OCI-LY7 (cell line): ENCODE data around the gene PGLYRP2. TPM values are rescaled to one million over a fixed set of nuclear protein-coding genes. Genes with fewer than 3 reads are reported as not detected.

Experiments
- BruUV-seq: library from RNA; stranded (reverse); fragments of 400-500 nt; replicated peaks from 2 replicates; lab custom pipeline; 2021; lab: Mats Ljungman, UMichigan
- CTCF ChIA-PET: fragments of 300-600 bp; sonication (Branson Sonifier 250); formaldehyde crosslinking; loops from one replicate; lab custom pipeline; 2022; ENCODE audit warnings: antibody characterized with exemption; ENCODE audit not compliant: unreplicated experiment; lab: Charles Lee
- POLR2A ChIA-PET: fragments of 300-600 bp; sonication (Branson Sonifier 250); formaldehyde crosslinking; loops from one replicate; lab custom pipeline; 2022; ENCODE audit warnings: antibody characterized with exemption; lab: Charles Lee
- DNase-seq: peaks from one replicate; pipeline ENCODE4 v3.0.0-alpha.2; 2015; ENCODE audit warnings: low spot score
- H2AFZ ChIP-seq: fragments of 200-600 bp; sonication (generic), shearing (Covaris generic); 2 replicates; pipeline ENCODE4 v1.6.1; 2014; ENCODE audit warnings: mild to moderate bottlenecking, antibody characterized with exemption, low read length, moderate library complexity
- H3K27ac ChIP-seq: fragments of 200-600 bp; sonication (generic); 2 replicates; pipeline ENCODE4 v1.5.1; 2014; ENCODE audit warnings: mixed run types, low read depth, mild to moderate bottlenecking, moderate library complexity, low read length, inconsistent platforms; ENCODE audit not compliant: poor library complexity, severe bottlenecking
- H3K36me3 ChIP-seq: fragments of 200-600 bp; sonication (generic); 2 replicates; pipeline ENCODE4 v1.6.1; 2014; ENCODE audit warnings: mild to moderate bottlenecking, antibody characterized with exemption, low read length, moderate library complexity, mixed read lengths; ENCODE audit not compliant: insufficient read depth
- H3K4me1 ChIP-seq: fragments of 200-600 bp; sonication (generic); 2 replicates; pipeline ENCODE4 v1.5.1; 2014; ENCODE audit warnings: mild to moderate bottlenecking, low read length; ENCODE audit not compliant: insufficient read depth, poor library complexity, severe bottlenecking
- H3K4me2 ChIP-seq: fragments of 200-600 bp; sonication (generic); 2 replicates; pipeline ENCODE4 v1.6.1; 2014; ENCODE audit warnings: mild to moderate bottlenecking, low read length
- H3K4me3 ChIP-seq: fragments of 200-600 bp; sonication (generic); 2 replicates; pipeline ENCODE4 v1.5.1; 2014; ENCODE audit warnings: mild to moderate bottlenecking, low read depth, low read length; ENCODE audit not compliant: poor library complexity, severe bottlenecking
- H3K79me2 ChIP-seq: fragments of 200-600 bp; sonication (generic); 2 replicates; pipeline ENCODE4 v1.6.1; 2016; ENCODE audit warnings: low read depth, mild to moderate bottlenecking, low read length, moderate library complexity, mixed read lengths; ENCODE audit not compliant: insufficient read depth
- H3K9me2 ChIP-seq: fragments of 200-600 bp; sonication (generic); 2 replicates; pipeline ENCODE4 v1.6.1; 2016; ENCODE audit warnings: mild to moderate bottlenecking, low read length, mixed read lengths; ENCODE audit not compliant: insufficient read depth
- H3K9me3 ChIP-seq: fragments of 200-600 bp; sonication (generic); 2 replicates; pipeline ENCODE4 v1.6.1; 2014; ENCODE audit warnings: mild to moderate bottlenecking, mixed run types, low read length, mixed read lengths
- H4K20me1 ChIP-seq: fragments of 200-600 bp; sonication (generic); 2 replicates; pipeline ENCODE4 v1.6.1; 2014; ENCODE audit warnings: mild to moderate bottlenecking, antibody characterized with exemption, low read length, moderate library complexity, mixed read lengths; ENCODE audit not compliant: insufficient read depth
- EZH2phosphoT487 ChIP-seq: fragments of 200-600 bp; sonication (generic); IDR thresholded peaks from 2 replicates; pipeline ENCODE4 v1.6.1; 2018; ENCODE audit warnings: low read depth, borderline replicate concordance, mild to moderate bottlenecking, mixed run types, antibody characterized with exemption, low read length, moderate library complexity, mixed read lengths
- intact Hi-C: fragments of 100-400 bp; cut with micrococcal nuclease; formaldehyde crosslinking; loops from one replicate; pipeline ENCODE4 v1.10.0; 2022; ENCODE audit not compliant: unreplicated experiment
- total RNA-seq, 2 experiments: library from RNA; depleted of rRNA in 1 of 2; stranded (reverse); fragments of >200 nt in 1 of 2; shearing (Covaris generic) in 1 of 2; gene quantifications; 2 replicates each; pipeline ENCODE4 v1.2.3, GENCODE V29; 2014 to 2022
- TF ChIP-seq, protein P1 (sequence below): fragments of 200-600 bp; sonication (generic); conservative IDR thresholded peaks from 2 replicates; pipeline ENCODE4 v1.5.1; 2014; ENCODE audit warnings: mild to moderate bottlenecking, antibody characterized with exemption, low read length, moderate library complexity, mixed read lengths

PGLYRP2 gene
- total RNA-seq, 2 experiments from 2014 or later: not detected

DNA sequence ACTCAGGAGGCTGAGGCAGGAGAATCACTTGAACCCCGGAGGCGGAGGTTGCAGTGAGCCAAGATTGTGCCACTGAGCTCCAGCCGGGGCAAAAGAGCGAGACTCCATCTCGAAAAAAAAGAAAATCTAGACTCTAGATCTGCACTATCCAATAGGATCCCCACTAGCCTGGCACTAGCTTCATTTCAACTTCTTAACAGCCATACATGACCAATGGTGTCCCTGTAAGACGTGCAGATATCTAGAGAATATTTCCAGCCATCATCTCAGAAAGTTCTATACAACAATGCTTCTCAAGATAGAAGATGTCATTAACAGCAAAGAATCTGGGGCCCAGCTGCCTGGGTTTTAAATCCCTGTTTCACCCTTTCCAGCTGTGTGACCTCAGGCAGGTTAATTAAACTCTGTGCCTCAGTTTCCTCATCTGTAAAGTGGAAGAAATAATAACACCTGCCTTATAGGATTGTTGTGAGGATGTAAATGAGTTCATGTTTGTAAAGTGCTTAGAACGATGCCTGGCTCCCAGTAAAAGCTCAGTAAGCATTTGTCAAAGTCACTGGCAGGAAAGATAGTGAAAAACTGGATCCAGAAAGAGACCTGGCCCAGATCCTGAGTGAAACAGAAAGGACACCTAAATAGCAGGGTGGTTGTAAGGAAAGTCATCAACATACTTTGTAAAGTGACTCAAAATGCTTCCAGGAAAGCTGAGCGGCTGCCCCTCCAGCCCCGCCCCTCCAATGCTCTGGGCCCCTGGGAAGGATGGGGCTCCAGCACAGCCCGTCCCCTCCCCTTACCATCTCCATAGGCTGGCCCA lies 43.1 kb downstream of the PGLYRP2 start:
- Histone ChIP-seq H3K36me3 (no peaks in the 10 kb centered on the region), H3K27ac (no peak overlapping the region), H3K4me2 (no peak overlapping the region), H3K79me2 (peaks cover 10% of the 10 kb centered on the region), H3K4me3 (no peak overlapping the region), H2AFZ (no peak overlapping the region), H3K9me2 (no peaks in the 10 kb centered on the region), H3K4me1 (peaks cover 13% of the 10 kb centered on the region), H4K20me1 (no peaks in the 10 kb centered on the region), H3K9me3 (no peaks in the 10 kb centered on the region)
- no TSS peak for BruUV-seq
- no peak for TF ChIP-seq EZH2phosphoT487
- TF ChIP-seq, protein P1, sequence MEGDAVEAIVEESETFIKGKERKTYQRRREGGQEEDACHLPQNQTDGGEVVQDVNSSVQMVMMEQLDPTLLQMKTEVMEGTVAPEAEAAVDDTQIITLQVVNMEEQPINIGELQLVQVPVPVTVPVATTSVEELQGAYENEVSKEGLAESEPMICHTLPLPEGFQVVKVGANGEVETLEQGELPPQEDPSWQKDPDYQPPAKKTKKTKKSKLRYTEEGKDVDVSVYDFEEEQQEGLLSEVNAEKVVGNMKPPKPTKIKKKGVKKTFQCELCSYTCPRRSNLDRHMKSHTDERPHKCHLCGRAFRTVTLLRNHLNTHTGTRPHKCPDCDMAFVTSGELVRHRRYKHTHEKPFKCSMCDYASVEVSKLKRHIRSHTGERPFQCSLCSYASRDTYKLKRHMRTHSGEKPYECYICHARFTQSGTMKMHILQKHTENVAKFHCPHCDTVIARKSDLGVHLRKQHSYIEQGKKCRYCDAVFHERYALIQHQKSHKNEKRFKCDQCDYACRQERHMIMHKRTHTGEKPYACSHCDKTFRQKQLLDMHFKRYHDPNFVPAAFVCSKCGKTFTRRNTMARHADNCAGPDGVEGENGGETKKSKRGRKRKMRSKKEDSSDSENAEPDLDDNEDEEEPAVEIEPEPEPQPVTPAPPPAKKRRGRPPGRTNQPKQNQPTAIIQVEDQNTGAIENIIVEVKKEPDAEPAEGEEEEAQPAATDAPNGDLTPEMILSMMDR: no peak
- no peak for DNase-seq
- ChIA-PET CTCF (no interaction called here), POLR2A (interaction anchor here (0.6 to 1.1 kb wide), 2 partner anchors 18 to 747 kb away, joined by 4 read pairs; partner anchors contain the start of gene AKAP8L)
- intact Hi-C loops: no loop called here

DNA sequence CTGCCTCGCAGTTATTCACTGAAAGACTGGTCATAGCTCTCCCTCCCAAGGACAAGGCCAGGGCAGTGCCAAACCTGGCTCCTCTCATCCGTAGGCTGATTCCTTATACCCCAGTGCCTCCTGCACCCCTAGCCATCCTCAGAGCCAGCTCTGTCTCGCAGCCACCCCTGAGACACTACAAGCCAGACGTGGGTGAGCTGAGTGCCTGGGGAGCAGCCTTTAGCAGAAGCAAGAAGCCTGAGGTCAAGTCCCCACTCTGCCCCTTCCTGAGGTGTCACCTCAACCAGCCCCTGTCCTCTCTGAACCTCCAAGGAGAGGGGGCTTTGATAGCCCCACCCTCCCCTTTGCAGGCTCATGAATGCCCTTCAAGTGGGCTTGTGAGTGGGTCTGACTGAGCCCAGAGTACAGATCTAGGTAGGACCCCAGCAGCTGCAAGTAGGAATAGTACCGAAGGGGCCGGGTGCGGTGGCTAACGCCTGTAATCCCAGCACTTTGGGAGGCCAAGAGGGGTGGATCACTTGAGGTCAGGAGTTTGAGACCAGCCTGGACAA lies 45.7 kb downstream of the PGLYRP2 start:
- DNase-seq: no peak
- peaks cover 21% of the 10 kb centered on the region for H3K4me1 ChIP-seq
- H4K20me1 ChIP-seq: no peaks in the 10 kb centered on the region
- peak overlapping the region; percentile 86 for H3K4me2 ChIP-seq
- no peak for TF ChIP-seq EZH2phosphoT487
- TF ChIP-seq, protein P1: no peak
- intact Hi-C loops: loop anchor here (5.0 kb wide), 1 partner anchor 124 kb away; no protein-coding TSS in a partner anchor
- BruUV-seq: no TSS peak
- no peaks in the 10 kb centered on the region for H3K9me2 ChIP-seq
- H3K9me3 ChIP-seq: no peaks in the 10 kb centered on the region
- CTCF ChIA-PET: no interaction called here
- H3K27ac ChIP-seq: peak overlapping the region; percentile 67
- peaks cover 16% of the 10 kb centered on the region; the same call in 1 of the 2 replicates for H3K36me3 ChIP-seq
- H3K79me2 ChIP-seq: peaks cover 24% of the 10 kb centered on the region
- peak overlapping the region; percentile 94; the same call in 1 of the 2 replicates for H2AFZ ChIP-seq
- POLR2A ChIA-PET: no interaction called here
- peak overlapping the region; percentile 89 for H3K4me3 ChIP-seq
